ENCODE data around the gene PTPRE. TPM values are rescaled to one million over a fixed set of nuclear protein-coding genes. Genes with fewer than 3 reads are reported as not detected.

The PTPRE gene
- total RNA-seq, 1 donor from 2014 or later, result 49.7 TPM

GRCh38 chr10:128022261-128023196 lies 115.6 kb downstream of the PTPRE start:
- DNase-seq (ENCODE audit: low spot score), result no peak

- no peak for DNase-seq (ENCODE audit: low spot score)
These were observed 117.5 kb downstream of the PTPRE start for GRCh38 chr10:128024426-128024825.

GRCh38 chr10:128025437-128025836 lies 118.5 kb downstream of the PTPRE start:
- DNase-seq (ENCODE audit: low spot score), result no peak

- peak; percentile 83 for DNase-seq (ENCODE audit: low spot score)
These were observed 119.0 kb downstream of the PTPRE start for GRCh38 chr10:128025951-128026350.

GRCh38 chr10:128026615-128027300 lies 119.9 kb downstream of the PTPRE start:
- no peak for DNase-seq (ENCODE audit: low spot score)

GRCh38 chr10:128027306-128027705 lies 120.4 kb downstream of the PTPRE start:
- DNase-seq (ENCODE audit: low spot score), result no peak

GRCh38 chr10:128027822-128028507 lies 121.1 kb downstream of the PTPRE start:
- no peak for DNase-seq (ENCODE audit: low spot score)

- no peak for DNase-seq (ENCODE audit: low spot score)
These were observed 121.8 kb downstream of the PTPRE start for GRCh38 chr10:128028508-128029289.

- no peak for DNase-seq (ENCODE audit: low spot score)
These were observed 122.4 kb downstream of the PTPRE start for GRCh38 chr10:128029290-128029651.

- no peak for DNase-seq (ENCODE audit: low spot score)
These were observed 122.9 kb downstream of the PTPRE start for GRCh38 chr10:128029731-128030369.

GRCh38 chr10:128030498-128031072 lies 123.7 kb downstream of the PTPRE start:
- DNase-seq (ENCODE audit: low spot score), result no peak

GRCh38 chr10:128031216-128031615 lies 124.3 kb downstream of the PTPRE start:
- DNase-seq (ENCODE audit: low spot score), result no peak

- no peak for DNase-seq (ENCODE audit: low spot score)
These were observed 125.6 kb downstream of the PTPRE start for GRCh38 chr10:128032466-128032865.

GRCh38 chr10:128035557-128035973 lies 128.7 kb downstream of the PTPRE start:
- no peak for DNase-seq (ENCODE audit: low spot score)

- DNase-seq (ENCODE audit: low spot score), result no peak
These were observed 129.2 kb downstream of the PTPRE start for GRCh38 chr10:128036011-128036615.

- no peak for DNase-seq (ENCODE audit: low spot score)
These were observed 130.0 kb downstream of the PTPRE start for GRCh38 chr10:128036746-128037543.

- DNase-seq (ENCODE audit: low spot score), result no peak
These were observed 133.2 kb downstream of the PTPRE start for GRCh38 chr10:128040096-128040495.

GRCh38 chr10:128040681-128041080 lies 133.8 kb downstream of the PTPRE start:
- DNase-seq (ENCODE audit: low spot score), result no peak

GRCh38 chr10:128042131-128042610 lies 135.3 kb downstream of the PTPRE start:
- DNase-seq (ENCODE audit: low spot score), result no peak
